ENCODE measurements around the gene SYT17.

SYT17 gene

GRCh38 chr16:19167710-19168370 lies at the start of gene SYT17:
SYT17 (plus strand) TSS chr16:19168240; CDS start chr16:19168647, 407 bp downstream.
- no peak for DNase-seq

- no peak for DNase-seq
Measured at GRCh38 chr16:19118938-19119431, 49.1 kb upstream of the SYT17 start.

GRCh38 chr16:19119564-19119963 lies 48.5 kb upstream of the SYT17 start:
- no peak for DNase-seq

- DNase-seq, result no peak
Measured at GRCh38 chr16:19123535-19124178, 44.4 kb upstream of the SYT17 start.

GRCh38 chr16:19126300-19126699 lies 41.7 kb upstream of the SYT17 start:
- no peak for DNase-seq

GRCh38 chr16:19127205-19127604 lies 40.8 kb upstream of the SYT17 start:
- no peak for DNase-seq

GRCh38 chr16:19127674-19128131 lies 40.3 kb upstream of the SYT17 start:
- DNase-seq, result no peak

- no peak for DNase-seq
Measured at GRCh38 chr16:19128454-19129200, 39.4 kb upstream of the SYT17 start.

GRCh38 chr16:19130385-19130784 lies 37.7 kb upstream of the SYT17 start:
- DNase-seq, result no peak

- no peak for DNase-seq
Measured at GRCh38 chr16:19130852-19131824, 36.9 kb upstream of the SYT17 start.

- DNase-seq, result no peak
Measured at GRCh38 chr16:19131825-19132218, 36.2 kb upstream of the SYT17 start.

GRCh38 chr16:19132255-19132654 lies 35.8 kb upstream of the SYT17 start:
- no peak for DNase-seq

- DNase-seq, result no peak
Measured at GRCh38 chr16:19132898-19133297, 35.1 kb upstream of the SYT17 start.

GRCh38 chr16:19133600-19133999 lies 34.4 kb upstream of the SYT17 start:
- no peak for DNase-seq

GRCh38 chr16:19135201-19135842 lies 32.7 kb upstream of the SYT17 start:
- DNase-seq, result no peak

GRCh38 chr16:19135896-19136438 lies 32.1 kb upstream of the SYT17 start:
- no peak for DNase-seq

GRCh38 chr16:19136549-19137196 lies 31.4 kb upstream of the SYT17 start:
- DNase-seq, result no peak

GRCh38 chr16:19137201-19138128 lies 30.6 kb upstream of the SYT17 start:
- no peak for DNase-seq

- no peak for DNase-seq
Measured at GRCh38 chr16:19138601-19139000, 29.4 kb upstream of the SYT17 start.
